ENCODE data around the gene MN1.

The MN1 gene

DNA sequence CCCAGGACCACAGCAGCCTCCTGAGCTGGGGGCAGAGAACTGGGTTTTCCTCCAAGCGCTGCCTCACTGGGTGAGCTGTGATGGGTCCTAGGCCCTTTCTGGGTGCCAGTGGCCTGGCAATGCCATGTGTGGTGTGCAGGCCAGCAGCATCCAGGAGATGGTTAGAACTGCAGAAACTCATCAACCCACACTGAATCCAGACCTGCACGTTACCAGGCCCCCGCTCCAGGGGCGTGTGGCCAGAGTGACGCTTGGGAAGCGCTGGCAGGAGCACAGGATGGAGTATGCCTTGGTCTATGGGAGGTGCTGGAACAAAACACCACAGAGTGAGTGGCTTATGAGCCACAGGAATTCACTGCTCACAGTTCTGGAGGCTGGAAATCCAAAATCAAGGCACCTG, 97.0 kb downstream of the MN1 start:
- Histone ChIP-seq H3K27me3 (ENCODE audit: low read length) (no peaks in the 10 kb centered on the region), H4K20me1 (ENCODE audit: low read depth, low read length) (no peaks in the 10 kb centered on the region), H2AFZ (ENCODE audit: low read depth, low read length, severe bottlenecking) (no peak overlapping the region), H3K9ac (ENCODE audit: low read length) (no peak overlapping the region), H3K36me3 (ENCODE audit: low read length) (no peaks in the 10 kb centered on the region), H3K4me3 (ENCODE audit: insufficient read depth, low read length, poor library complexity, severe bottlenecking) (no peak overlapping the region), H3K79me2 (ENCODE audit: insufficient read depth, low read length) (no peaks in the 10 kb centered on the region), H3K9me3 (ENCODE audit: insufficient read depth, low read length) (no peaks in the 10 kb centered on the region), H3K9me2 (replicated peaks; ENCODE audit: insufficient read depth, low read length) (no peaks in the 10 kb centered on the region), H3K4me2 (ENCODE audit: low read depth, low read length, poor library complexity, severe bottlenecking) (no peak overlapping the region), H3K27ac (ENCODE audit: low read depth, low read length) (no peak overlapping the region), H3F3A (ENCODE audit: insufficient read depth) (no peaks in the 10 kb centered on the region)
- no peak for TF ChIP-seq EZH2phosphoT487 (conservative IDR thresholded peaks at IDR 0.05; ENCODE audit: low read length)
- TF ChIP-seq, protein P1, sequence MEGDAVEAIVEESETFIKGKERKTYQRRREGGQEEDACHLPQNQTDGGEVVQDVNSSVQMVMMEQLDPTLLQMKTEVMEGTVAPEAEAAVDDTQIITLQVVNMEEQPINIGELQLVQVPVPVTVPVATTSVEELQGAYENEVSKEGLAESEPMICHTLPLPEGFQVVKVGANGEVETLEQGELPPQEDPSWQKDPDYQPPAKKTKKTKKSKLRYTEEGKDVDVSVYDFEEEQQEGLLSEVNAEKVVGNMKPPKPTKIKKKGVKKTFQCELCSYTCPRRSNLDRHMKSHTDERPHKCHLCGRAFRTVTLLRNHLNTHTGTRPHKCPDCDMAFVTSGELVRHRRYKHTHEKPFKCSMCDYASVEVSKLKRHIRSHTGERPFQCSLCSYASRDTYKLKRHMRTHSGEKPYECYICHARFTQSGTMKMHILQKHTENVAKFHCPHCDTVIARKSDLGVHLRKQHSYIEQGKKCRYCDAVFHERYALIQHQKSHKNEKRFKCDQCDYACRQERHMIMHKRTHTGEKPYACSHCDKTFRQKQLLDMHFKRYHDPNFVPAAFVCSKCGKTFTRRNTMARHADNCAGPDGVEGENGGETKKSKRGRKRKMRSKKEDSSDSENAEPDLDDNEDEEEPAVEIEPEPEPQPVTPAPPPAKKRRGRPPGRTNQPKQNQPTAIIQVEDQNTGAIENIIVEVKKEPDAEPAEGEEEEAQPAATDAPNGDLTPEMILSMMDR (IDR thresholded peaks at IDR 0.05; ENCODE audit: insufficient read depth, low read length, poor library complexity, severe bottlenecking) = no peak

DNA sequence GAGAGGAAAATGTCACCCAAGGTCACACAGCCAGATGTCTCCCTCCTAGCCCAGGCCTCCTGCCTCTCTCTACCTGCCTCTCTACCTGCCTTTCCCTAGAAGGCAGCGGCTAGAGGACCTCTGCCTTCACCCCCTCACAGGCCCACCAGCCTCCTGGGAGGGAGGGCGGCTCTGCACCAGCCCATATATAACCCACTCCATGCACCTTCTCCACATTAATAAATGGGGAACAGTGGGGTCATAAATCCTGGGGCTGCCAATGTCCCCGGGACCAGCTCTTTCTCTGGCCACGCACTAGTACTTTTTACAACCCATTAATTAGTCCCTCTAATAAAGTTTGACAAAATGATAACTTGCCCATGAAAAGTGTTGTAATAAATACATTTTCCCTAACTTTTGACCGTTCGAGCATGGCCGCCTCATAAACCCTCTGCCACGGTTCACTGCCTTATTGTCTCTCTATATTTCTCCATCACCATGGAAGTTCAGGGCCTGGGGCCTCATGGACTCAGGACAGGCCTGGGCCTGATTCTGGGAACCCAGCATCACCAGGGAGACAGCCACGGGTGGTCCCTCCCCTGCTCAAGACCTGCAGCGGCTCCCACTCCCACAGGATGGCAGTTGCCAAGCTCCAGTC, 102.1 kb downstream of the MN1 start:
- Histone ChIP-seq H4K20me1 (ENCODE audit: low read depth, low read length) (no peaks in the 10 kb centered on the region), H3K27ac (ENCODE audit: low read depth, low read length) (no peak overlapping the region), H3K9me3 (ENCODE audit: insufficient read depth, low read length) (peaks cover 9% of the 10 kb centered on the region; the same call in 1 of the 2 replicates), H3K4me2 (ENCODE audit: low read depth, low read length, poor library complexity, severe bottlenecking) (no peak overlapping the region), H3K9ac (ENCODE audit: low read length) (no peak overlapping the region), H3K36me3 (ENCODE audit: low read length) (no peaks in the 10 kb centered on the region), H3K9me2 (replicated peaks; ENCODE audit: insufficient read depth, low read length) (no peaks in the 10 kb centered on the region), H3K79me2 (ENCODE audit: insufficient read depth, low read length) (no peaks in the 10 kb centered on the region), H3K27me3 (ENCODE audit: low read length) (no peaks in the 10 kb centered on the region), H2AFZ (ENCODE audit: low read depth, low read length, severe bottlenecking) (no peak overlapping the region), H3F3A (ENCODE audit: insufficient read depth) (no peaks in the 10 kb centered on the region), H3K4me3 (ENCODE audit: insufficient read depth, low read length, poor library complexity, severe bottlenecking) (no peak overlapping the region)
- TF ChIP-seq, protein P1 (IDR thresholded peaks at IDR 0.05; ENCODE audit: insufficient read depth, low read length, poor library complexity, severe bottlenecking) = no peak
- TF ChIP-seq EZH2phosphoT487 (conservative IDR thresholded peaks at IDR 0.05; ENCODE audit: low read length) = no peak

DNA sequence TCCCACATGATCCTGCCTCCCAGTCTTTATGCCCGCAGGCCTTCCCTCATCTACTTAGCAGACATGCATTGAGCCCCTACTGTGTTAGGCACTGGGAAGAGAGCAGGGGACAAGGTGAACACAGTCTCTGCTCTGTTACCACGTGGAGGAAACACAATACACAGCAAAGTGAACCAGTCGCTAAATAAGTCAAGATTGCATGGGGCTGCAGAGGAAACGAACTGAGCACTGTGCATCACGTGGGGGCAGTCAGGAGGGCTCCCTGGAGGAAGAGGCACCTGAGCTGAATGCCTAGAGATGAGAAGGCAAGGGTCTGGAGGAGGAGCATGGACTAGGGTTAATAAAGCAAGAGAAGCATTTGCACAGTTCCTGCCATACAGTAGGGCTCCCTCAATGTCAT, 102.7 kb downstream of the MN1 start:
- H3K9me2 ChIP-seq (replicated peaks; ENCODE audit: insufficient read depth, low read length) = no peaks in the 10 kb centered on the region
- TF ChIP-seq EZH2phosphoT487 (conservative IDR thresholded peaks at IDR 0.05; ENCODE audit: low read length) = no peak

More for the DNA sequence above, 102.7 kb downstream of the MN1 start:
- Histone ChIP-seq H3K4me2 (ENCODE audit: low read depth, low read length, poor library complexity, severe bottlenecking) (no peak overlapping the region), H3K79me2 (ENCODE audit: insufficient read depth, low read length) (no peaks in the 10 kb centered on the region), H3K27me3 (ENCODE audit: low read length) (no peaks in the 10 kb centered on the region), H4K20me1 (ENCODE audit: low read depth, low read length) (no peaks in the 10 kb centered on the region), H3K9me3 (ENCODE audit: insufficient read depth, low read length) (peaks cover 9% of the 10 kb centered on the region; the same call in 1 of the 2 replicates), H3F3A (ENCODE audit: insufficient read depth) (no peaks in the 10 kb centered on the region), H3K27ac (ENCODE audit: low read depth, low read length) (no peak overlapping the region), H3K4me3 (ENCODE audit: insufficient read depth, low read length, poor library complexity, severe bottlenecking) (no peak overlapping the region), H3K36me3 (ENCODE audit: low read length) (no peaks in the 10 kb centered on the region), H3K9ac (ENCODE audit: low read length) (no peak overlapping the region), H2AFZ (ENCODE audit: low read depth, low read length, severe bottlenecking) (no peak overlapping the region)

Measured in SU-DHL-6 (cell line).